Measurements from ENCODE around the gene ACTL7A.

Gene ACTL7A

DNA sequence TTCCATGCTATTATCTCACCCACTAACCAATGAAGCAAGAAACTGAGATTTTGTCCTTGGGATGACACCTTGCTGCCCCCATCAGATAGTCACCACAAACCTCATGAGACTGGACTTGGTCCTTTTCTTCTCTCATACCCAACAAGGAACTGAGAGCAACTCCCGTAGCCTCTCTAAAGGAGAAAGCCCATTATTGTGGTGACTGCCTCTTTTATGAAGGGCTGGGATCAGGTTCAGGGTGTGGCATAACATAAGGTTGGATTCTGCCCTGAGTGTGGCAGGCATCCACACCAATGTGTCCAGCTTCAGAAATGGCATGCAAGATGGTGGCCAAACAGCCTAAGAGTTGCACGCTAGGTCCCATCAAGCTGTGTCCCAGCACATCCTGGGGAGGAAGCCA lies 1.3 kb upstream of the ACTL7A start:
- TF ChIP-seq CTCF (IDR thresholded peaks at IDR 0.05; ENCODE audit: control insufficient read depth, insufficient read depth, low read depth, low read length, missing control alignments), result no peak
- no peak for DNase-seq (ENCODE audit: low read depth)

DNA sequence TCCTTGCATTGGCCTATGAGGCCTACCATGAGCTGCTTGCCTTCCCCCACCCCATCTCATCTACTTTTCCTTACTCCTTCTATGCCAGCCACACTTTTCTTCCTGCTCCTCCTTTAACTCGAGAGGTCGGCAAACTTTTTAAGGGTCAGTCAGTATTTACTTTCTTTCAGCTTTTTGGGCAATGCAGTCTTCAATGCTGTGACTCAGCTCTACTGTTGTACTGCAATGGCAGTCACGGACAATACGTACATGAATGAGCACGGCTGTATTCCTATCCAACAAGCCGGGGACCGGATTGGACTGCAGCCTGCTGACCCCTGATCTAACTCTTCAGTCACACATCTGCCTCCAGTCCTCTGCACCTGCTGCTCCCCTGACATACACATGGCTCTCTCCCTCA lies 602 bp upstream of the ACTL7A start:
- H3K4me3 ChIP-seq (ENCODE audit: control insufficient read depth, low read depth, low read length), result no peak overlapping the region
- TF ChIP-seq CTCF (IDR thresholded peaks at IDR 0.05; ENCODE audit: control insufficient read depth, insufficient read depth, low read depth, low read length, missing control alignments), result no peak
- DNase-seq (ENCODE audit: low read depth), result no peak

More for the DNA sequence above, 1.3 kb upstream of the ACTL7A start:
- no peak overlapping the region for H3K4me3 ChIP-seq (ENCODE audit: control insufficient read depth, low read depth, low read length)

- DNase-seq (ENCODE audit: low read depth), result no peak
- no peak overlapping the region for H3K4me3 ChIP-seq (ENCODE audit: control insufficient read depth, low read depth, low read length)
- no peak for TF ChIP-seq CTCF (IDR thresholded peaks at IDR 0.05; ENCODE audit: control insufficient read depth, insufficient read depth, low read depth, low read length, missing control alignments)
These were observed 1.8 kb downstream of the ACTL7A start for GRCh38 chr9:108863891-108864290.

DNA sequence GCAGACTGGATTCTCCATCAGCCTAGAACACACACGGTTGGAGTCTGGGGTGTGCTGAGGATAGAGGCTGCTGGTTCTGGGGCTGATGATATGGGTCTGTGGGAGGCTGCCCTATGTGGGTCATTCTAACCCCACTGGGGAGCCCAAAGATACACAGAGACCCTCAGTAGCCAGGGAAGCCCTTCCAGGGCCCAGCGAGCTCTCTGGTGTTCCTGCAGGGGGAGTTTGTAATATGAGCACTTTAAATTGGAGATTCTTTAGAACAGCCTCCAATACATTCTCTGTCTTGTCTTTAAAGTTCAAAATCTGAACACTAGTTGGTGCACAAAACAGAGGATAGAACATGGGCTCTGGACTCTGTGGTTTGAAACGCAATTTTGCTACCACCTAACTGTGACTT lies 2.4 kb downstream of the ACTL7A start:
- TF ChIP-seq CTCF (IDR thresholded peaks at IDR 0.05; ENCODE audit: control insufficient read depth, insufficient read depth, low read depth, low read length, missing control alignments), result no peak
- DNase-seq (ENCODE audit: low read depth), result no peak
- no peak overlapping the region for H3K4me3 ChIP-seq (ENCODE audit: control insufficient read depth, low read depth, low read length)

DNA sequence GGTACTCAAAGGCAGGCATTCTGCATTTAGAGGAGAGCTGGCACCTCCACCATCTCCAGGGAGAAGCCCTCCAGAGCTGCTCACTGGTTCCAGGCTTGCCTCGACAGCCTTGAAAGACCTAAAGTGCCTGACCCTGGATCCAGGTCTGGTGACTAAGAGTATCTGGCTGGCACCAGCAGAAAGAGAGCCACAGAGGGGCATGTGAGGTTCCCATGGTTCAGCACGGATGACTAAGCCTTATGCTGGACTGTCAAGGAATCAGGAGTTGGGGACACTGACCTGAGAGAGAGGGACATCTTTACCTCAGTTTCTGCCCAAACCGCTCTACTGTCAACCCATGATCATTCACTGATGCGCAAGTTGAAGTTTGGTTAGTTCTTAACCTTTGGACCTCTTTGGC lies 3.0 kb downstream of the ACTL7A start:
- no peak for TF ChIP-seq CTCF (IDR thresholded peaks at IDR 0.05; ENCODE audit: control insufficient read depth, insufficient read depth, low read depth, low read length, missing control alignments)
- no peak overlapping the region for H3K4me3 ChIP-seq (ENCODE audit: control insufficient read depth, low read depth, low read length)
- DNase-seq (ENCODE audit: low read depth), result no peak

DNA sequence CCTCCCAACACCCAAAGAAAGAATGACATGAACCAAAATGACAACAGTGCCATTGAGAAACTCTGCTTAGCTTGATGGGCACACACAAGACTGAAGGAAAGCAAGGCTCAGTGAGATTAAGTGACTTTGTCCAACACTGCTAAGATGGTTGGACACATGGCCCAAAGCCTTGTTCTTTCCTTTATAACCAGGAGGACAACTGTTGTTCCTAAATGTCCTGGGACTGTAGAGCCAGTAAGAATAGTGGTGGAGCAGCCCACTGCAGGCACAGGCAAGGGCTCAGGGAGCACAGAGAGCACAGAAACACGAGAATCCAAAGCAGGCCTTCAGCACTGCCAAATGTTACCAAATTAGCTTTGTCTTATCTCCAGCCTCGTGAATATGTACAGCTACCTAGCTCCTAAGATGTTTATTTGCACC lies 3.9 kb downstream of the ACTL7A start:
- DNase-seq (ENCODE audit: low read depth), result no peak
- H3K4me3 ChIP-seq (ENCODE audit: control insufficient read depth, low read depth, low read length), result no peak overlapping the region
- TF ChIP-seq CTCF (IDR thresholded peaks at IDR 0.05; ENCODE audit: control insufficient read depth, insufficient read depth, low read depth, low read length, missing control alignments), result no peak

- no peak for TF ChIP-seq CTCF (IDR thresholded peaks at IDR 0.05; ENCODE audit: control insufficient read depth, insufficient read depth, low read depth, low read length, missing control alignments)
- DNase-seq (ENCODE audit: low read depth), result no peak
- no peak overlapping the region for H3K4me3 ChIP-seq (ENCODE audit: control insufficient read depth, low read depth, low read length)
These were observed 5.0 kb downstream of the ACTL7A start for GRCh38 chr9:108867116-108867515.
